Measurements from ENCODE around the gene ZNF407.
A peak's percentile ranks its signal among the peaks of the same experiment; 100 is the strongest.

The ZNF407 gene

DNA sequence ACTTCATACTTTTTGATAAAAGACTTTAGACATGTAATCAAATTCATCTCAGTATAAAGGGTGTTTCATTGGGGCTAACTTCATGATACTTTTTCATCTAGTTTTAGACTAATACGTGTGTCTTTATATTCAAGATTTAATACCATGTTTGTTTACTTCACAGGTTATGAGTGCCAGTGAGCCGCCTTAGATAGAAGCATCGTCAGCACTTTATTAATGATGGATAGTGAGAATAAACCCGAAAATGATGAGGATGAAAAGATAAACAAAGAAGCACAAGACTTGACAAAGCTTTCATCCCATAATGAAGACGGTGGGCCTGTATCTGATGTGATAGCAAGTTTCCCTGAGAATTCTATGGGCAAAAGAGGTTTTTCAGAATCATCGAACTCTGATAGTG is 33.1 kb downstream of the ZNF407 start:
- no peak for FAIRE-seq

DNA sequence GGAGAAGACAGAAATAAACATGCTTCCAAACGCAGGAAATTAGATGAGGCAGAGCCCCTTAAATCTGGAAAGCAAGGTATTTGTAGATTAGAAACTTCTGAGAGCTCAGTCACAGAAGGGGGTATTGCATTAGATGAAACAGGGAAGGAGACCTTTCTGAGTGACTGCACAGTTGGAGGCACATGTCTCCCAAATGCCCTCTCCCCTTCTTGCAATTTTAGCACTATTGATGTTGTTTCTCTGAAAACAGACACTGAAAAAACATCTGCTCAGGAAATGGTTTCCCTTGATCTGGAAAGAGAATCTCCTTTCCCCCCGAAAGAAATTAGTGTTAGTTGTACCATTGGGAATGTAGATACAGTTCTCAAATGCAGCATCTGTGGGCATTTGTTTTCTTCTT is 33.5 kb downstream of the ZNF407 start:
- no peak for FAIRE-seq

DNA sequence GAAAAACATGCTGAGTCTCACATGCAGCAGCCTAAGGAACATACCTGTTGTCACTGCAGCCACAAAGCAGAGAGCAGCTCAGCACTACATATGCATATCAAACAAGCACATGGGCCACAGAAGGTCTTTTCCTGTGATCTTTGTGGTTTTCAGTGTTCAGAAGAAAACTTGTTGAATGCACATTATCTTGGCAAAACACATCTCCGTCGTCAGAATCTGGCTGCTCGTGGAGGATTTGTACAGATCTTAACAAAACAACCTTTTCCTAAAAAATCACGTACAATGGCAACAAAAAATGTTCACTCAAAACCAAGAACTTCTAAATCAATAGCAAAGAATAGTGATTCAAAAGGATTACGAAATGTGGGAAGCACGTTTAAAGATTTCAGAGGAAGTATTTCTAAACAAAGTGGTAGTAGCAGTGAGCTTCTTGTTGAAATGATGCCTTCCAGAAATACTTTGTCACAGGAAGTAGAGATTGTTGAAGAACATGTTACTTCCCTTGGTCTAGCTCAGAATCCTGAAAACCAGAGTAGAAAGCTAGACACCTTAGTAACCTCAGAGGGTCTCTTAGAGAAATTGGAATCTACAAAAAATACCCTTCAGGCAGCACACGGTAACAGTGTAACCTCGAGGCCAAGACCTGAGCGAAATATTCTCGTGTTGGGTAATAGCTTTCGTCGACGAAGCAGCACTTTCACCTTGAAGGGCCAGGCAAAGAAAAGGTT is 34.1 kb downstream of the ZNF407 start:
- FAIRE-seq = no peak

DNA sequence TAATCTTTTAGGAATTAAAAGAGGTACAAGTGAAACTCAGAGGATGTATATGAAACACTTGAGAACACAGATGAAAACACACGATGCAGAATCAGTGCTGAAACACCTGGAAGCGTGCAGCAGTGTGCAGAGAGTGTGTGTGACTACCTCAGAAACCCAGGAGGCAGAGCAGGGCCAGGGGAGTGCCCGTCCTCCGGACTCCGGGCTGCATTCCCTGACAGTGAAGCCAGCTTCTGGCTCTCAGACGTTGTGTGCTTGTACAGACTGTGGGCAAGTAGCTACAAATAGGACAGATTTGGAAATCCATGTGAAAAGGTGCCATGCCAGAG is 34.6 kb downstream of the ZNF407 start:
- no peak for FAIRE-seq

DNA sequence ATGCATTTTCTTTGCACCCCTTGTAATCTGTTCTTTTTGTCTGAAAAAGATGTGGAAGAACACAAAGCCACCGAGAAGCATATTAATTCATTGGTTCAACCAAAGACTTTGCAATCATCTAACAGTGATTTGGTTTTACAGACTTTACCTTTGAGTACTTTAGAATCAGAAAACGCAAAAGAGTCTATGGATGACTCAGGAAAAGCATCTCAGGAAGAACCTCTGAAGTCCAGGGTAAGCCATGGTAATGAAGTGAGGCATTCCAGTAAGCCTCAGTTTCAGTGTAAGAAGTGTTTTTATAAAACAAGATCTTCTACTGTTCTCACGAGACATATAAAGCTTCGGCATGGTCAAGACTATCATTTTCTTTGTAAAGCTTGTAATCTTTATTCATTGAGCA is 35.2 kb downstream of the ZNF407 start:
- FAIRE-seq = no peak

DNA sequence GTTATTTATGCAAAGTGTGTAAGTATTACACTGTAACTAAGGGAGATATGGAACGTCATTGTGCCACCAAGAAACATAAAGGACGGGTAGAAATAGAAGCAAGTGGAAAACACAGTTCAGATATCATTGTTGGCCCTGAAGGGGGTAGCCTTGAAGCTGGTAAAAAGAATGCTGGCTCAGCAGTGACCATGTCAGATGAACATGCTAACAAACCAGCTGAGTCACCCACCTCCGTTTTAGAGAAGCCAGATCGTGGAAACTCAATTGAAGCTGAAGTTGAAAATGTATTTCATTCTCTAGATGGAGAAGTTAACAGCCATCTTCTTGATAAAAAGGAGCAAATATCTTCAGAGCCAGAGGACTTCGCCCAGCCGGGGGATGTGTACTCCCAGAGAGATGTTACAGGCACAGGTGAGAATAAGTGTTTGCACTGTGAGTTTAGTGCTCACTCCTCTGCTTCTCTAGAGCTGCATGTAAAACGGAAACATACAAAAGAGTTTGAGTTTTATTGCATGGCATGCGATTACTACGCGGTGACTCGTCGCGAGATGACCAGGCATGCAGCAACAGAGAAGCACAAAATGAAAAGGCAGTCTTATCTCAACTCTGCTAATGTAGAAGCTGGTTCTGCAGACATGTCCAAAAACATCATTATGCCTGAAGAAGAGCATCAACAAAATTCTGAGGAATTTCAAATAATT is 36.1 kb downstream of the ZNF407 start:
- no peak for FAIRE-seq

DNA sequence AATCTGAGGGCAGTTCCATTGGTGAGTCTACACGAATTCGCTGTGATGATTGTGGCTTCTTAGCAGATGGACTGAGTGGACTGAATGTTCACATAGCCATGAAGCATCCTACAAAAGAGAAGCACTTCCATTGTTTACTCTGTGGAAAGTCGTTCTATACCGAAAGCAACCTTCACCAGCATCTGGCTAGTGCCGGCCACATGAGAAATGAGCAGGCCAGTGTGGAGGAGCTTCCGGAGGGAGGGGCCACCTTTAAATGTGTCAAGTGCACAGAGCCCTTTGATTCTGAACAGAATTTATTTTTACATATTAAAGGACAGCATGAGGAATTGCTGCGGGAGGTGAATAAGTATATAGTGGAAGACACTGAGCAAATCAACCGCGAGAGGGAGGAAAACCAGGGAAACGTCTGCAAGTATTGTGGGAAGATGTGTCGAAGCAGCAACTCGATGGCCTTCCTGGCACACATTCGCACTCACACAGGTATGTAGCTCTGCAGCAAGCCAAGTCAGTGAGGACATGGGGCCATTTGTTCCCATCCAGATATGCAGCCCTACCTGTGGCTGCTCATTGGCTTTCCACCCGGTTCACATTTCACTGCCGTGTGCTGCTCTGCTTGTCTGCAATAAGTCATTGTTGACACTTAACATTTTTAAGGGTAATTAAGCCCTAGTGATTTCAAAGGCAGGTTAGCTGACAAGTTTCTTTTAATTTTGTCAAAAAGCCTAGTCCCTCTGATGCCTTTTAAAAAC is 37.7 kb downstream of the ZNF407 start:
- FAIRE-seq = no peak

DNA sequence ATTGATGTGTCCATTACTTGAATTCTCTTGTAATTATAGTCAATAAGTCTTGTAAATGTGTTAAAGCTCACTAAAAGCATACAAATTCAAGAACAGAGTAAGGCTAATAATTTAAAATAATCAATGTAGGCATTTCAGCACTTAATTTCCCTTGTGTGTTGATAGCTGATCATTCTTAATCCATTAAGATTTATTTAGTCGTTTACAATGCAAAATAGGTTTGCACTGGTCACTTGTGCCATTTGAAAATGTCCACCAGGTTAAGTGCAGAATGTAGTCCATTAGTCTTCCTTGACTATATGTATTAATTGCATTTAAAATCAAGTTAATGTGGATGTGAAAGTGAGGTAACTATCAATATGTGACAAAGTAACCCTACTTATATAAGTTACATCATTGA is 39.4 kb downstream of the ZNF407 start:
- no peak for FAIRE-seq

DNA sequence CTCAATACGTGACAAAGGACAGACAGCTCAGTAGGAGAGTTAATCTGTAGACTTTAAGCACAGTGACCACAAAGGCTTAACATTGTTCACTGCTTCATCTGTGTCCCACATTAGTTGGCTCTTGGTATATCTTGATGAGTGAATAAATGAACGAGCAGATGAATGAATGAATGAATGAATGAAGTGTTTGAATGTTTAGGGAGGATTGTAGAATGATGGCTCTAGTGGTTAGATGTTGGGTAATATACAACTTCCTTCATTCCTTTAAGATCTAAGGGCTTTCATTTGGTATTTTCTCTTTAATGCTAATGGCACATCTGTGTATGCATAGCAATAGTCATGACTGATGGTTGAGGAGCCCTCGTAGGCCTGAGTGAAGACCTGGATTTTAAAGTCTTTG is 40.5 kb downstream of the ZNF407 start:
- FAIRE-seq = no peak

DNA sequence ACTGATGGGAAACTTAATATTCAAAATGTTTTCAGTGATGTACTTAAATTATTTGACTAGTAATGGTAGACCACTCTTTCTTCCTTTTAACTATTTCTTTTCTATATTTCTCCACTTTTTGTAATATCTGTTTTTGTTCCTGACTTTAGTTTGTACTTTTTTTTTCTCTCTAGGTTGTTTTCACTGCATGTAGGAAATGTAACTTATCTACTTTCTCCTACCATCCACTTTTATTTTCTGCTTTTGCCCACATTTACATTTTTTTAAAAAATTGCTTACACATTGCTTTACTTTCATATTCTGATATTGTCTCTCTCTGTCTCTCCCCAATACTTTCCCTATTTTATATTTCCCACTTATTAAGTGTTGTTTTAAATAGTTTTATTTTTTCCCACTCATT is 47.0 kb downstream of the ZNF407 start:
- no peak for FAIRE-seq

DNA sequence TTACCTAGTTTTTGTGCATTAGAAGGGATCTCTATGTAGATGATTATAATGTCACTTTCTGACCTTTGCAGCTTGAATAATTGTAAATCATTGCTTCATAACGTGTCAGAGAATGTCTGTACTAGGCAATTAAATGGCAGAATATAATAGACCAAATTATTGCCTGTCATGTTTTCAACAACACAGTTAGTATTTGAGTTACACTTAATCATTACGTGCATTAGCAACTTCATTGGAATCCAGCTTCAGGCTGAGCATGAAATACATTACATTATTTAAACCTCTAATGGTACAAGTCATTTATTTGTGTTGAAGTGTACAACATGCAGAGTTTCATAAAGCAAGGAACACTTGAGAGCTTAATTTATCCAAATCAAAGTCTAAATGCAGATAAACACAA is 48.0 kb downstream of the ZNF407 start:
- FAIRE-seq = no peak

DNA sequence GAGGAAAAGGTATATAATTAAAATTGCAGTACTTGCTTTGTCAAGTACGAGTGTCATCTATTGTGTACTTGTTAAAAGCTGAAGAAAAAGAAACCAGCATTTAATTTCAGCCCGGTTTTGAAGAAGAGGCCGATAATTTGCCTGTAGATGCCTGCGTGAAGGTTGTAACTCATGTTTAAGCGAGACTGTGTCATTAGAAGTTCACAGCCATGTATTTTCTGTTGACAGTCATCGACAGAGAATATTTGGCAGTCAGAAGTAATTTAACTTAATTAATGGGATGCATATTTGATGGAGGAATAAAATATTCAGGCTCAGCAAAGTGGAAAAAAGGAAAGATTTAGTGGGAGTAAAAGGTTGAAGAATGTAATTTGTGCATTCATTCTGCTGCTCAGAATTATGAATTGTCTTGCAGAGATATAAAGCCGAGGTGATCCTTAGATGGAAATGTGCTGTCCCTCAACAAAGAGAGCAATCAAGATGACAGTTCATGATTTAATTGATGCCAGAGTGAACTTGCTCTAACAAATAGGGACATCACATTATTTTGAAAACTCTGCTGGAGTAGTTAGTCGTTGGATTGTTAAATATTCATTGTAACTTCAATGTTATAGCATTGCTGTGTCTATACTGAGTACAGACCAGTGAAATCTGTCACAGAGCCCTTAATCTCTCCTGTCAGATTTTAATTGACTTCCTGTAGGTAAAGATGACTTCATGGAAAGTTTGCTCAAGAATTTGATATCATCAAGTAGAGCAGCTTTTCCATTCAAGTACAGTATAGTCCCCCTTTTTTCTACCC is 53.9 kb downstream of the ZNF407 start:
- no peak for FAIRE-seq

DNA sequence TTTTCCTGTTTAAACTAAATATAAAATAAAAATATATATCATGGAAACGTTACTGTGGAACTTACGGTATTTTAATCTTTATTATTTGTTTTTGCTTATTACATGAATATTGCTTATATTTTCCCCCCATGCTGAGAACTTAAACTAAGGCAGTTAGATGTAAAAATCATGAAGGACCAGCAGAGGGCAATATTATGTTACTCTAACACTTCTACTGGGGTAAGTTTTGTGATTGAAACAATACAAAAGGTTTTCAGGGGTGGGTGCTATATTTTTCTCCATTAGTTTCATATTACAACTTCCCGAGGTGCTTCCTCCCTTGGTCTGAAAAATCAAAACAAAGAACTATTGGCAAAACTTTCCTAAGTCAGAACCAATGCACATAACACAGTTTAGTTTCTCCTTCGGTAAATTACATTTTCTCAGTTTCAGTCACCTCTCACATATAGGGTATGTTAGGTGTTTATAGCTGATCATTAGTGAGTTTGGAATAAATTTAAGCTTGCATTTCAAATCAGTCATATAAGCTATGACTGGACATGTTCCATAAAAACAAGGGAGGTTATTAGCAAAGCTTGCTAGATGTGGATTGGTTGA is 54.8 kb downstream of the ZNF407 start:
- peak; percentile 95 for FAIRE-seq

DNA sequence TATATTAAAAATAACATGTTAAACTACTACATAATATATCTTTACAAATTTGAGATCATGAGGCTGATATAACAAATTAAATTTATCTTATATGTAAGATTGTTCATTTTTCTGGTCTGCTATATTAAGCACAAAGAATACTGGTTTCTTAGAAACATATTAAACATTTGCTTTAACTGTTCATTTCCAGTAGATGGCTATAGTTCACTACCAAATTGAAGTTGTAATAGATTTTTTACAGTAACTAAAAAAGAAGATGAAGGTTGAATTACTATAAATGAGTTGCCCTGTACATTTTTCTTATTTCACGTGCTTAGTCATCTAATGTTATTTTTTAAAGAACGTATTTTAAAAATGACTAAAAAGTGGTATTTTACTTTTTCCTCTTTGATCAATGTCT is 57.0 kb downstream of the ZNF407 start:
- peak; percentile 96 for FAIRE-seq

DNA sequence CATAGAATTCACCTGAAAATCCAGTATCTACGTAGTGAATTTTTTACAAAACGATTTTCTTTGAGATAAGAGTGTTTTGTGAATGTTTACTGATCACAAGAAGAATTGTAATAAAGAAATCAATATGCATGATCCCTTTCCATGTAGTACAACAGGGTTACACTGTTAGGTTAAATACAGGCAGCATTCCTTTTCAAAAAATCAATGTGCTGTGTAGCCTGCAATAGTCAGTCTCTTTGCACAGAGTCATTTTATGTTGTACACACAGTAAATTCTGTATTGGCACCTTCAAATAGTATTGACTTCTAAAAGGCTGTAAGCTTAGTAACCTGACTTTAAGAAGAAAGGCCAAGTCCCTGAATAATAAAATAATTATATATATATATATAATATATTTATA is 63.3 kb downstream of the ZNF407 start:
- FAIRE-seq = no peak

DNA sequence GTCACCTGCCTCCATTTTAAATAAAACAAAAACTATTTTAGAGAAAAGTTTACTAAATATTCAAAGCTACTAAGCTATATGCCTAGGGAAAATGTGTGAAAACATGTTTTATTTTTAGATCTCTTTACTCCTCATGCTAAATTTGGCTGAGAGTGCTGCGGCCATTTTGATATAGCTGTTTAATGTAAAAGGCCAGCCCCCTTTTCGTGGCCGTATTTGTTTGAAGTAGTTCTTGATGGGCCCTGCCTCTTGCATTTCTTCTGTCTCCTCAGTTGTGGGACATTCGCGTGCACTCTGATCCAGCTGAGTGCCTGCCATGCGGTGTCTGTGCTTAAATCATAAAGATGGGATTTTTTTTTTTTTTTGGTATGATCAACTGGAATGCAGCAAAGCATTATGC is 64.0 kb downstream of the ZNF407 start:
- FAIRE-seq = no peak

DNA sequence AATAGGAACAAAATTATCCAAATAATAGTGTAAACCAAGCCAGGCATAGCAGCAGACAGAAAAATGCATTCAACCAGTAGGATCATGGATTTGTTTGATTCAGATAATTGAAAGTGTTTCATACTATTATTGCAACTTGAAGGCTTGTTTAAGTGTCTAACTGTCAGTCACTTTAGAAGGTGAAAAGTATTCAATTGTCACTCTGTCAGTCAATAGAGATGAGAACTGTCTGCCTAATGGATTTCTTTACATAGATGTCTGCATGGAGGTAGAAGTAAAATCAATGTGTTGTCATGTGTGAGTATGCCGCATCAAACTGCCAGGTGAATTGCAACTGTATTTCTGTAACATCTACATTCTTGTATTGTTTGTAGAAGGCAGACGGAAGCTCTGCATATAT is 65.0 kb downstream of the ZNF407 start:
- FAIRE-seq = no peak

DNA sequence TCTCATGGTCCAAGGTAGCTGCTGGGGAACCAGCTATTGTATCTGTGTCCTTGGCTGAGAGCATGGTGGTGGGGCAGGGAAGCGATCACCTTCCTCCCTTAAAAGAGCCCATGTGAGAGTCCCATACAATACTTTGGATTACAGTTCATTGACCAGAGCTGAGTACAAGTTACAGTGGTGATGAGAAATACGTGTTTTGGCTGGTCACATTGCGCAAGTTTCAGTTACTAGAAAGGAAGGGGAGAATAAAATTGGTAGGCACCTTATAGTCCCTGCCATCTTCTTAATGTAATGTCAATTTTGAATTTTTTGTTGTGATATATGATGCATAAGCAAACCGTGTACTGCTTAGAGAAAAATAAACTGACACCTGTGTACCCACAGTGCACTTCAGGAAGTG is 67.7 kb downstream of the ZNF407 start:
- FAIRE-seq = no peak

DNA sequence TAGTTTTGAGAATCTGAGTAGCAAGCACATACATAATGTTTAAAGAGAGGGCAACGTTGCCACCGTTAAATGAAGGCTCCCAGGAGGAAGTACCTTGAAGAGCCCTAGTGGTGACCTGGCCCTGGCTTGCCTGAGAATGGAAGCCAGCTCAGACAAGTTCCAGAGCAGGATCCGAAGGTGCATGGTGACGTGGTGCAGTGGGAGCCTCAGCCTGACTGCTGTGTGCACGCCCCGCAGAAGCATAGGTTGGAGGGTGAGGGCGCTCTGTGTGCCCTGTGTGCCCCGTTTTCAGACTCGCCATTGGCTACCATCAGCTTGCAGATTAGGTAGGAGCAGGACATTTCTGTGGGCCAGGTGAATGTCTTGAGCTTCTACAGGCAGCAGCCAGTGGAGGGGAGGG is 68.2 kb downstream of the ZNF407 start:
- no peak for FAIRE-seq

DNA sequence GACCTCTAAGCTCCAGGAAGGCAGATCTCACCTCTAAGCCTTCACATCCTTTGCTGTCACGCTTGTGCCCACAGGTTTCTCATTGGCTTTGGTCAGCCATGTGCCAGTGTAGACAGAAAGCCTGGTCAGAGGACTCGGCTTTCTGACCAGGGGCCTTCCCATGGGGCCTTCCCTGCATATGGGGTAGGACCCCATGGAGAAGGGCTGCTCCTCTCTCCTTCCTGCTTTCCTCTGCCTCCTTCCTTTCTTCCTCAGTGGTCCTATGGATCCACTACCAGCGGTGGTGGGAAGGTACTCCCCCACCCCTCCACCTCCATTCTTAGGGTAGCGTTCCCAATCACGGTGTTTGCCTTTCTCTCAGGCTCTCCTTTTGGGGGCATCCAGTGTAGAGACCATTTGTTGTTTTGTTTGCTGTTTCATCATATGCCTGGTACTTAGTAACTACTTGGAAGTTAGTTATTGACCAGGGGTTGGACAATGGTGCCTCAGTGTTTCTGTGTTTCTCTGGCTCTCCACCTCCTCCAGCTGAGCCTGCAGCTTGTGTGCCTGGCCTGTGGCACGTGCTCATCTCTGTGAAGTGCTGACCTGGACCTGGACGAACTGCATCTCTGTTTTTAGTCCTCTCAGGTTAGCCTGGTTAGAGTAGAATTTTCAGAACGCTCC is 71.6 kb downstream of the ZNF407 start:
- FAIRE-seq = no peak

DNA sequence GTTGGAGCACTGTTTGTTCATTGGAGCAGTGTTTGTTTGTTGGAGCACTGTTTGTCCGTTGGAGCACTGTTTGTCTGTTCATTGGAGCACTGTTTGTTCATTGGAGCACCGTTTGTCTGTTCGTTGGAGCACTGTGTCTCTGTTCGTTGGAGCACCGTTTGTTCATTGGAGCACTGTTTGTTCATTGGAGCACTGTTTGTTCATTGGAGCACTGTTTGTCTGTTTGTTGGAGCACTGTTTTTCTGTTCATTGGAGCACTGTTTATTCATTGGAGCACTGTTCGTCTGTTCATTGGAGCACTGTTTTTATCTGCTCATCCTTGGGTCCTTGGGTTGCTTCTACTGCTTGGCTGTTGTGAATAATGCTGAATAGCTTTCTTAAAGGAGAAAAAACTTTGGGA is 74.7 kb downstream of the ZNF407 start:
- FAIRE-seq = no peak

DNA sequence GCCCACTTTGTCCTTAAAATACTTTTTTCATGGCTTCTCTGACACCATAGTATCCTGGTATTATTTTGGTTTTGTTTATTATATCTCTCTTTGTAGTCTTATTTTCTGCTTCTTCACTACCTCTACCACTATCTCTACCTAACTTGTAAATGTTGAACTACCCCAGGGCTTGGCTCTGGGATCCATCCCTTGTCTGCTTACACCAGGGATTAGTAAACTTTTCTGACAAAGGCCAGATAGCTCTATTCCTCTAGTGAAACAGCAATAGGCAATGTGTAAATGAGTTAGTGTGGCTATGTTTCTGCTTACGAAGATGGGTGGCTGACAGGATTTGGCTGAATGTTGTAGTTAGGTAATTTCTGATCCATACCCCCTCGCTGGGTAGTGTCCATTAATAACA is 76.8 kb downstream of the ZNF407 start:
- no peak for FAIRE-seq
